Measurements from ENCODE around the gene LRPAP1. TPM values are rescaled to one million over a fixed set of nuclear protein-coding genes. Genes with fewer than 3 reads are reported as not detected.
A peak's percentile ranks its signal among the peaks of the same experiment; 100 is the strongest.

The LRPAP1 gene
- polyA plus RNA-seq, 2 of the 4 experiments (the other 2 are of a cell fraction): 64.3 to 81.1 TPM

GRCh38 chr4:3482707-3483106, 49.5 kb downstream of the LRPAP1 start:
- Histone ChIP-seq H3K4me2 (no peak overlapping the region), H3K4me1 (peaks cover 37% of the 10 kb centered on the region), H3K27ac (peak overlapping the region in 1 of 2 experiments; percentile 46; a peak in 2 of 6 replicates), H3K9me3 (no peaks in the 10 kb centered on the region), H3K4me3 (no peak overlapping the region)
- ATAC-seq (no peak), FAIRE-seq (no peak), DNase-seq (ENCODE audit: low read depth in 1 of 2, low spot score in 1 of 2) (no peak)
- TF ChIP-seq JUNB (IDR thresholded peaks at IDR 0.05): no peak
- TF ChIP-seq FOSL2 (IDR thresholded peaks at IDR 0.05): no peak
- TF ChIP-seq FOSL2 (CRISPR knock-in tag; IDR thresholded peaks at IDR 0.05): no peak
- TF ChIP-seq RCOR1 (IDR thresholded peaks at IDR 0.05; ENCODE audit: low read depth, low read length): no peak
- TF ChIP-seq KDM5A (IDR thresholded peaks at IDR 0.05): no peak
- no peak for TF ChIP-seq HOXB5 (CRISPR knock-in tag; IDR thresholded peaks at IDR 0.05)
- no peak for TF ChIP-seq JUN (IDR thresholded peaks at IDR 0.05)
- no peak for TF ChIP-seq NR3C1 (IDR thresholded peaks at IDR 0.05)
- TF ChIP-seq TFCP2L1 (CRISPR knock-in tag; IDR thresholded peaks at IDR 0.05): no peak
- TF ChIP-seq E2F6 (IDR thresholded peaks at IDR 0.05; ENCODE audit: borderline replicate concordance, low read depth): no peak
- no peak for TF ChIP-seq POLR2AphosphoS2 (conservative IDR thresholded peaks at IDR 0.05; ENCODE audit: low read length)
- TF ChIP-seq PBX3 (IDR thresholded peaks at IDR 0.05): no peak
- TF ChIP-seq MAZ (IDR thresholded peaks at IDR 0.05; ENCODE audit: borderline replicate concordance, low read depth, low read length): no peak
- no peak for TF ChIP-seq ZSCAN20 (CRISPR knock-in tag; IDR thresholded peaks at IDR 0.05)
- TF ChIP-seq EHMT2 (IDR thresholded peaks at IDR 0.05; ENCODE audit: low read depth): no peak
- no peak for TF ChIP-seq CHD4 (IDR thresholded peaks at IDR 0.05; ENCODE audit: borderline replicate concordance)
- no peak for TF ChIP-seq REST (IDR thresholded peaks at IDR 0.05)
- no peak for TF ChIP-seq USF2 (IDR thresholded peaks at IDR 0.05)
- no peak for TF ChIP-seq HDAC2 (IDR thresholded peaks at IDR 0.05)
- TF ChIP-seq BHLHE40 (IDR thresholded peaks at IDR 0.05; ENCODE audit: low read depth, low read length): no peak
- ChIA-PET CTCF (interaction anchor here (3.8 kb wide), 1 partner anchor 137 kb away, joined by 28 read pairs; no protein-coding TSS in a partner anchor), POLR2A (no interaction called here)
- WGBS (ENCODE audit: missing lambda C conversion rate): 96% methylated on average over 4 of the region's 12 CpGs

- peak overlapping the region in 1 of 2 experiments; percentile 46; a peak in 1 of 6 replicates for H3K27ac ChIP-seq
These were observed 50.3 kb downstream of the LRPAP1 start for GRCh38 chr4:3481783-3482393.

More at GRCh38 chr4:3481783-3482393, 50.3 kb downstream of the LRPAP1 start:
- TF ChIP-seq HEYL (CRISPR knock-in tag; IDR thresholded peaks at IDR 0.05): no peak
- no peak for TF ChIP-seq ZFP36 (IDR thresholded peaks at IDR 0.05; ENCODE audit: borderline replicate concordance, partially characterized antibody)
- TF ChIP-seq KDM1A (IDR thresholded peaks at IDR 0.05; ENCODE audit: low read depth): no peak
- no peak for TF ChIP-seq FOSL2 (IDR thresholded peaks at IDR 0.05)
- no peak for TF ChIP-seq FOSL2 (CRISPR knock-in tag; IDR thresholded peaks at IDR 0.05)
- no peak for TF ChIP-seq FOXS1 (CRISPR knock-in tag; IDR thresholded peaks at IDR 0.05)
- TF ChIP-seq EP300 (IDR thresholded peaks at IDR 0.05): no peak
- no peak for TF ChIP-seq CTCF (IDR thresholded peaks at IDR 0.05)
- no peak for TF ChIP-seq MAFK (IDR thresholded peaks at IDR 0.05; ENCODE audit: partially characterized antibody)
- no peak for TF ChIP-seq RARB (CRISPR knock-in tag; IDR thresholded peaks at IDR 0.05)
- TF ChIP-seq RNF2 (IDR thresholded peaks at IDR 0.05; ENCODE audit: borderline replicate concordance, low read depth): no peak
- TF ChIP-seq POLR2A (IDR thresholded peaks at IDR 0.05; ENCODE audit: low read length): no peak
- TF ChIP-seq ATOH8 (CRISPR knock-in tag; IDR thresholded peaks at IDR 0.05; ENCODE audit: low read depth): no peak
- TF ChIP-seq ZSCAN20 (CRISPR knock-in tag; IDR thresholded peaks at IDR 0.05): no peak
- no peak for TF ChIP-seq NR3C1 (IDR thresholded peaks at IDR 0.05)
- 83% methylated on average over 19 of the region's 19 CpGs for WGBS (ENCODE audit: missing lambda C conversion rate)
- Histone ChIP-seq H3K4me2 (no peak overlapping the region), H3K4me1 (peaks cover 37% of the 10 kb centered on the region), H3K4me3 (no peak overlapping the region), H3K9me3 (no peaks in the 10 kb centered on the region)
- POLR2A ChIA-PET: no interaction called here
- CTCF ChIA-PET: interaction anchor here (1.6 to 3.8 kb wide), 9 partner anchors 10 to 289 kb away, joined by 5 to 28 read pairs (median 13); no protein-coding TSS in a partner anchor
- ATAC-seq (no peak), DNase-seq (ENCODE audit: low read depth in 1 of 2, low spot score in 1 of 2) (no peak), FAIRE-seq (no peak)
